ENCODE measurements around the gene MND1. TPM values are rescaled to one million over a fixed set of nuclear protein-coding genes. Genes with fewer than 3 reads are reported as not detected.

Gene MND1
- polyA plus RNA-seq, 4 donors: 3.8 to 9.3 (median 7.2) TPM; not detected in 1

- FAIRE-seq (no peak), DNase-seq (no peak)
- H3K36me3 ChIP-seq (ENCODE audit: control insufficient read depth in 3 of 3, insufficient read depth in 2 of 3, low read depth in 1 of 3, low read length in 3 of 3): no peaks in the 10 kb centered on the region
- no peak overlapping the region for H3K27ac ChIP-seq (ENCODE audit: low read depth in 1 of 3, low read length in 2 of 3)
- H3K4me1 ChIP-seq (ENCODE audit: control insufficient read depth in 3 of 3, insufficient read depth in 2 of 3, low read depth in 1 of 3, low read length in 2 of 3): no peaks in the 10 kb centered on the region
- H3K9me3 ChIP-seq (ENCODE audit: control insufficient read depth in 2 of 2, insufficient read depth in 1 of 2, low read depth in 1 of 2, low read length in 1 of 2): no peaks in the 10 kb centered on the region
- no peaks in the 10 kb centered on the region for H3K27me3 ChIP-seq (ENCODE audit: control insufficient read depth in 3 of 3, insufficient read depth in 3 of 3, low read length in 3 of 3)
- 90 to 97% (median 90%) methylated on average over 7 of the region's 7 CpGs for WGBS, 3 donors
- no peak overlapping the region for H3K4me3 ChIP-seq (ENCODE audit: low read depth in 1 of 3, low read length in 3 of 3)
Observed at GRCh38 chr4:153418121-153418520, 73.6 kb downstream of the MND1 start.

DNA sequence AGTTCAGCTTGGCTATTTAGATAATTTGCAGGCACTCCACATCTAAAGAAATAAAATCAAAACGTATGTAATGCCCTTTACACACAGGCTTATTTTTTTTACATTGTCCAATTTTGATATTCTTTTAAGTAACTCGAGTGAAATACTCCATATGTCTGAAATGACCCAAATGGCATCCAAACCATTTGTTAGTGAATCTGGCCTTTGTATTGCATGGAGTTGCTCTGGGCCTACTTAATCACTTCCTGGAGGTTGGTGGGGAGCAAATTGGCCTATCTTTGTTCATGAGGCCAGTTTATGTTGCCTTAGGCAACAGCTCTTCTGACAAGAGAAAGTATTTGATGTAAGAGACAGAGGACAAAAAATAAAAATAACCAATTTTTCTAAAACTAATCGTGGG, 74.1 kb downstream of the MND1 start:
- Histone ChIP-seq H3K4me3 (ENCODE audit: low read depth in 1 of 3, low read length in 3 of 3) (no peak overlapping the region), H3K9me3 (ENCODE audit: control insufficient read depth in 2 of 2, insufficient read depth in 1 of 2, low read depth in 1 of 2, low read length in 1 of 2) (no peaks in the 10 kb centered on the region), H3K36me3 (ENCODE audit: control insufficient read depth in 3 of 3, insufficient read depth in 2 of 3, low read depth in 1 of 3, low read length in 3 of 3) (no peaks in the 10 kb centered on the region), H3K27me3 (ENCODE audit: control insufficient read depth in 3 of 3, insufficient read depth in 3 of 3, low read length in 3 of 3) (no peaks in the 10 kb centered on the region), H3K4me1 (ENCODE audit: control insufficient read depth in 3 of 3, insufficient read depth in 2 of 3, low read depth in 1 of 3, low read length in 2 of 3) (no peaks in the 10 kb centered on the region), H3K27ac (ENCODE audit: low read depth in 1 of 3, low read length in 2 of 3) (no peak overlapping the region)
- no peak for FAIRE-seq
- DNase-seq: no peak
- WGBS, 3 donors: 72 to 83% (median 79%) methylated on average over 3 of the region's 3 CpGs

DNA sequence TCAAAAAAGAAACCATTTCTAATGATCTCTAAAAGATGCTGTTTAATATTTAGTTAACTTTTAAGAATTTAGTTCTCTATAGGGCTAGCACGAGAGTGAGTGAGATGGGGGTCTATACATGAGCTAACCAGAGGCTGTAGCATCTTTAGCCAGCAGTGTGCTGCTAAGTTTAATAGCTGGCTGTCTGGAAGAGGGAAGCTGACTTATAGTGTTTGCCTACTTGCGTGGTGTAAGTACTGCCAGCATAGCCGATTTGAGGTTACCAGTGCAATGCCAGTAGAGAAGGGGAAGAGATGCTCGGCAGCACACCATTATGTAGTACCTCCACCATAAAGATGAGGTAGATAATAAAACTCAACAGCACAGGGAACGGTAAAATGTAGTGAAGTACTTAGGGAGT, 74.5 kb downstream of the MND1 start:
- 79 to 94% (median 81%) methylated on average over 5 of the region's 5 CpGs for WGBS, 3 donors
- FAIRE-seq (no peak), DNase-seq (no peak)
- Histone ChIP-seq H3K27ac (ENCODE audit: low read depth in 1 of 3, low read length in 2 of 3) (no peak overlapping the region), H3K4me3 (ENCODE audit: low read depth in 1 of 3, low read length in 3 of 3) (no peak overlapping the region), H3K4me1 (ENCODE audit: control insufficient read depth in 3 of 3, insufficient read depth in 2 of 3, low read depth in 1 of 3, low read length in 2 of 3) (no peaks in the 10 kb centered on the region), H3K27me3 (ENCODE audit: control insufficient read depth in 3 of 3, insufficient read depth in 3 of 3, low read length in 3 of 3) (no peaks in the 10 kb centered on the region), H3K36me3 (ENCODE audit: control insufficient read depth in 3 of 3, insufficient read depth in 2 of 3, low read depth in 1 of 3, low read length in 3 of 3) (no peaks in the 10 kb centered on the region), H3K9me3 (ENCODE audit: control insufficient read depth in 2 of 2, insufficient read depth in 1 of 2, low read depth in 1 of 2, low read length in 1 of 2) (no peaks in the 10 kb centered on the region)

DNA sequence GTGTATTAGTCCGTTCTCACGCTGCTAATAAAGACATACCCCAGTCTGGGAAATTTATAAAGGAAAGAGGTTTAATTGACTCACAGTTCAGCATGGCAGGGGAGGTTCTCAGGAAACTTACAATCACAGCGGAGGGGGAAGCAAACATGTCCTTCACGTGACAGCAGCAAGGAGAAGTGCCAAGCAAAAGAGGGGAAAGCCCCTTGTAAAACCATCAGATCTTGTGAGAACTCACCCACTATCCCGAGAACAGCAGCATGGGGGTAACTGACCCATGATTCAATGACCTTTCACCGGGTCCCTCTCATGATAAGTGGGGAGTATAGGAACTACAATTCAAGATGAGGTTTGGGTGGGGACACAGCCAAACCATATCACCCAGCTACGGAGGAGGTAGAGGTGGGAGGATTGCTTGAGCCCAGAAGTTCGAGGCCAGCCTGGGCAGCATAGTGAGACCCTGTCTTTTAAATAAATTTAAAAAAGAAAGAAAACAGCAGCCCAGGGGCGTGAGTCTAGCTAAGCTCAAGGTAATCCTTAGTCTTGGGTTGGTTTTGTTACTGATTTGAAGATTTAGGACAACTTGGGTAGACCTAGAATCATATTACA, 75.3 kb downstream of the MND1 start:
- 75 to 86% (median 76%) methylated on average over 9 of the region's 9 CpGs for WGBS, 3 donors
- no peaks in the 10 kb centered on the region for H3K36me3 ChIP-seq (ENCODE audit: control insufficient read depth in 3 of 3, insufficient read depth in 2 of 3, low read depth in 1 of 3, low read length in 3 of 3)

GRCh38 chr4:153420361-153420760, 75.9 kb downstream of the MND1 start:
- WGBS, 3 donors: 89 to 91% (median 91%) methylated on average over 2 of the region's 2 CpGs
- DNase-seq (no peak), FAIRE-seq (no peak)
- Histone ChIP-seq H3K4me1 (ENCODE audit: control insufficient read depth in 3 of 3, insufficient read depth in 2 of 3, low read depth in 1 of 3, low read length in 2 of 3) (no peaks in the 10 kb centered on the region), H3K9me3 (ENCODE audit: control insufficient read depth in 2 of 2, insufficient read depth in 1 of 2, low read depth in 1 of 2, low read length in 1 of 2) (no peaks in the 10 kb centered on the region), H3K36me3 (ENCODE audit: control insufficient read depth in 3 of 3, insufficient read depth in 2 of 3, low read depth in 1 of 3, low read length in 3 of 3) (no peaks in the 10 kb centered on the region), H3K27ac (ENCODE audit: low read depth in 1 of 3, low read length in 2 of 3) (no peak overlapping the region), H3K4me3 (ENCODE audit: low read depth in 1 of 3, low read length in 3 of 3) (no peak overlapping the region), H3K27me3 (ENCODE audit: control insufficient read depth in 3 of 3, insufficient read depth in 3 of 3, low read length in 3 of 3) (no peaks in the 10 kb centered on the region)

More for the DNA sequence above, 75.3 kb downstream of the MND1 start:
- Histone ChIP-seq H3K4me1 (ENCODE audit: control insufficient read depth in 3 of 3, insufficient read depth in 2 of 3, low read depth in 1 of 3, low read length in 2 of 3) (no peaks in the 10 kb centered on the region), H3K9me3 (ENCODE audit: control insufficient read depth in 2 of 2, insufficient read depth in 1 of 2, low read depth in 1 of 2, low read length in 1 of 2) (no peaks in the 10 kb centered on the region), H3K4me3 (ENCODE audit: low read depth in 1 of 3, low read length in 3 of 3) (no peak overlapping the region), H3K27ac (ENCODE audit: low read depth in 1 of 3, low read length in 2 of 3) (no peak overlapping the region), H3K27me3 (ENCODE audit: control insufficient read depth in 3 of 3, insufficient read depth in 3 of 3, low read length in 3 of 3) (no peaks in the 10 kb centered on the region)
- FAIRE-seq (no peak), DNase-seq (no peak)

- Histone ChIP-seq H3K27me3 (ENCODE audit: control insufficient read depth in 3 of 3, insufficient read depth in 3 of 3, low read length in 3 of 3) (no peaks in the 10 kb centered on the region), H3K27ac (ENCODE audit: low read depth in 1 of 3, low read length in 2 of 3) (no peak overlapping the region), H3K4me3 (ENCODE audit: low read depth in 1 of 3, low read length in 3 of 3) (no peak overlapping the region), H3K4me1 (ENCODE audit: control insufficient read depth in 3 of 3, insufficient read depth in 2 of 3, low read depth in 1 of 3, low read length in 2 of 3) (no peaks in the 10 kb centered on the region), H3K36me3 (ENCODE audit: control insufficient read depth in 3 of 3, insufficient read depth in 2 of 3, low read depth in 1 of 3, low read length in 3 of 3) (no peaks in the 10 kb centered on the region), H3K9me3 (ENCODE audit: control insufficient read depth in 2 of 2, insufficient read depth in 1 of 2, low read depth in 1 of 2, low read length in 1 of 2) (no peaks in the 10 kb centered on the region)
- DNase-seq (no peak), FAIRE-seq (no peak)
- WGBS, 3 donors: 56 to 88% (median 84%) methylated on average over 3 of the region's 3 CpGs
Observed at GRCh38 chr4:153421941-153422340, 77.5 kb downstream of the MND1 start.

- no peak overlapping the region for H3K4me3 ChIP-seq (ENCODE audit: low read depth in 1 of 3, low read length in 3 of 3)
- no peaks in the 10 kb centered on the region for H3K36me3 ChIP-seq (ENCODE audit: control insufficient read depth in 3 of 3, insufficient read depth in 2 of 3, low read depth in 1 of 3, low read length in 3 of 3)
- H3K27ac ChIP-seq (ENCODE audit: low read depth in 1 of 3, low read length in 2 of 3): peak overlapping the region in 1 of 3 donors; percentile 29
- H3K27me3 ChIP-seq (ENCODE audit: control insufficient read depth in 3 of 3, insufficient read depth in 3 of 3, low read length in 3 of 3): no peaks in the 10 kb centered on the region
- WGBS, 3 donors: 79 to 90% (median 82%) methylated on average over 4 of the region's 4 CpGs
- FAIRE-seq (peak; percentile 23), DNase-seq (peak in 1 of 2 donors; percentile 23)
- no peaks in the 10 kb centered on the region for H3K9me3 ChIP-seq (ENCODE audit: control insufficient read depth in 2 of 2, insufficient read depth in 1 of 2, low read depth in 1 of 2, low read length in 1 of 2)
- H3K4me1 ChIP-seq (ENCODE audit: control insufficient read depth in 3 of 3, insufficient read depth in 2 of 3, low read depth in 1 of 3, low read length in 2 of 3): no peaks in the 10 kb centered on the region
Observed at GRCh38 chr4:153426207-153426885, 81.9 kb downstream of the MND1 start.

DNA sequence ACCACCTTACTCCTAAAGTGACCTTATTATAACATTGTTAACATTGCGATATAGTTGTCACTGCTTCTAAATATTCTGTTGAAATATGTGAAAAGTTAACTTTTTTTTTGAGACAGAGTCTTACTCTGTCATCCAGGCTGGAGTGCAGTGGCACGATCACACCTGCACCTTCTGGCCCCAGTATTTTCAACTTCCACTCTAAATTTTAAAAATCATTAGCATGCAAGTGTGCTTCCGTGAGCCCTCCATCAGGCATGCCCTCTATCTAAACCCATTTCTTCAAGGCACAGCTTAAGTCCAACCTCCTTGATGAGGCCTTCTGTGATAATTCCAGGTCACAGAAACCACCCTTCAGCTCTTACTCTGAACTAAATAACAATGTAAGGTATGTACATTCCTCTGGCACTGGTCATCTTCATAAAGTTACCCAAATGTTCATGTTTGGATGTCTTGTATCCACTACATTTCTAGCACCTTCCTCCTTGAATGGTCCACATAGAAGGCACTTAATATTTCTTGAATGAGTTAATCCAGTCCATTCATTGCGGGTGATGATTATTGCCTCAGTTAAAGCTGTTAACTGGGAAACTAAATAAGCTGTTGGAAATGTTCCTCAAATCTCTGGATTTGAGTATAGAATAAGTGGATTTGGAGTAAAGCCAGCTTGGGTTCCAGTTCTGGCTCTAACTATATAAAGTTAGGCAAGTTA, 83.0 kb downstream of the MND1 start:
- no peaks in the 10 kb centered on the region for H3K4me1 ChIP-seq (ENCODE audit: control insufficient read depth in 3 of 3, insufficient read depth in 2 of 3, low read depth in 1 of 3, low read length in 2 of 3)
- H3K9me3 ChIP-seq (ENCODE audit: control insufficient read depth in 2 of 2, insufficient read depth in 1 of 2, low read depth in 1 of 2, low read length in 1 of 2): no peaks in the 10 kb centered on the region
- H3K27ac ChIP-seq (ENCODE audit: low read depth in 1 of 3, low read length in 2 of 3): no peak overlapping the region
- H3K4me3 ChIP-seq (ENCODE audit: low read depth in 1 of 3, low read length in 3 of 3): no peak overlapping the region
- FAIRE-seq: no peak
- DNase-seq: no peak
- H3K36me3 ChIP-seq (ENCODE audit: control insufficient read depth in 3 of 3, insufficient read depth in 2 of 3, low read depth in 1 of 3, low read length in 3 of 3): no peaks in the 10 kb centered on the region
- H3K27me3 ChIP-seq (ENCODE audit: control insufficient read depth in 3 of 3, insufficient read depth in 3 of 3, low read length in 3 of 3): no peaks in the 10 kb centered on the region
- 90 to 96% (median 93%) methylated on average over 4 of the region's 4 CpGs for WGBS, 3 donors

All from small intestine (tissue), 7 donors.